Measurements from ENCODE around the gene SLC25A22. TPM values are rescaled to one million over a fixed set of nuclear protein-coding genes. Genes with fewer than 3 reads are reported as not detected.

Gene SLC25A22
- total RNA-seq, 1 experiment from 2014 or later: 32.7 TPM

DNA sequence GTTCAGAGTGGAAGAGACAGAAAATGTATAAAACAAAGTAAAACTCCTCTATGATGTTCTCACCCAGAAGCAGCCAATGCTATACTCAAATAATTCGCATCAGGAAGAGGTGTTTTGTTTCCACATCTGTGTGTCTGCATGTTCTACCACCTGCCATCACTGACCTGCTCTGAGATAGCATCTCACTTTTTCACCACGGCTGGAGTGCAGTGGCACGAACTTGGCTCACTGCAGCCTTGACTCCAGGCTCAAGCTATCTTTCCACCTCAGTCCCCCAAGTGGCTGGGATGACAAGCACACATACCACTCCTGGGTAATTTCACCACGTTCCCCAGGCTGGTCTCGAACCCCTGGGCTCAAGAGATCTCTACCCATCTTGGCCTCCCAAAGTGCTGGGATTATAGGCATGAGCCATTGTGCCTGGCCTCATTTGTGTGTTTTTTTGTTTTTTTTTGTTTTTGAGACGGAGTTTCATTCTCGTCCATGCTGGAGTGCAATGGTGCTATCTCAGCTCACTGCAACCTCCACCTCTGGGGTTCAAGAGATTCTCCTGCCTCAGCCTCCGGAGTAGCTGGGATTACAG lies 36.5 kb downstream of the SLC25A22 start:
- POLR2A ChIA-PET (ENCODE audit: unreplicated experiment): no interaction called here

GRCh38 chr11:760236-760635 lies 37.8 kb downstream of the SLC25A22 start:
- Histone ChIP-seq H4K20me1 (ENCODE audit: low read length) (no peaks in the 10 kb centered on the region), H3K36me3 (ENCODE audit: low read depth, low read length) (peaks cover 41% of the 10 kb centered on the region), H3K4me2 (ENCODE audit: low read length) (no peak overlapping the region), H3K79me2 (ENCODE audit: low read length) (peaks cover 24% of the 10 kb centered on the region), H3K27me3 (ENCODE audit: low read length) (no peaks in the 10 kb centered on the region), H3K27ac (ENCODE audit: low read length) (no peak overlapping the region), H3K4me1 (ENCODE audit: insufficient read depth, low read length) (peaks cover 14% of the 10 kb centered on the region), H3K4me3 (ENCODE audit: low read length) (no peak overlapping the region), H3F3A (ENCODE audit: low read length, unreplicated experiment) (peaks cover 9% of the 10 kb centered on the region), H2AFZ (ENCODE audit: low read length) (no peak overlapping the region), H3K9ac (ENCODE audit: low read length) (no peak overlapping the region), H3K9me3 (ENCODE audit: low read length) (no peaks in the 10 kb centered on the region), H3K9me2 (replicated peaks; ENCODE audit: low read length) (no peaks in the 10 kb centered on the region)
- BruUV-seq (replicated peaks): no TSS peak
- TF ChIP-seq, protein P1, sequence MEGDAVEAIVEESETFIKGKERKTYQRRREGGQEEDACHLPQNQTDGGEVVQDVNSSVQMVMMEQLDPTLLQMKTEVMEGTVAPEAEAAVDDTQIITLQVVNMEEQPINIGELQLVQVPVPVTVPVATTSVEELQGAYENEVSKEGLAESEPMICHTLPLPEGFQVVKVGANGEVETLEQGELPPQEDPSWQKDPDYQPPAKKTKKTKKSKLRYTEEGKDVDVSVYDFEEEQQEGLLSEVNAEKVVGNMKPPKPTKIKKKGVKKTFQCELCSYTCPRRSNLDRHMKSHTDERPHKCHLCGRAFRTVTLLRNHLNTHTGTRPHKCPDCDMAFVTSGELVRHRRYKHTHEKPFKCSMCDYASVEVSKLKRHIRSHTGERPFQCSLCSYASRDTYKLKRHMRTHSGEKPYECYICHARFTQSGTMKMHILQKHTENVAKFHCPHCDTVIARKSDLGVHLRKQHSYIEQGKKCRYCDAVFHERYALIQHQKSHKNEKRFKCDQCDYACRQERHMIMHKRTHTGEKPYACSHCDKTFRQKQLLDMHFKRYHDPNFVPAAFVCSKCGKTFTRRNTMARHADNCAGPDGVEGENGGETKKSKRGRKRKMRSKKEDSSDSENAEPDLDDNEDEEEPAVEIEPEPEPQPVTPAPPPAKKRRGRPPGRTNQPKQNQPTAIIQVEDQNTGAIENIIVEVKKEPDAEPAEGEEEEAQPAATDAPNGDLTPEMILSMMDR (conservative IDR thresholded peaks at IDR 0.05; ENCODE audit: low read depth, low read length): no peak
- TF ChIP-seq EZH2phosphoT487 (IDR thresholded peaks at IDR 0.05; ENCODE audit: borderline replicate concordance, low read length) (no peak), EZH2 (IDR thresholded peaks at IDR 0.05; ENCODE audit: low read length, unreplicated experiment) (no peak)
- intact Hi-C loops (cut with micrococcal nuclease): no loop called here
- DNase-seq (no peak), ATAC-seq (no peak)
- ChIA-PET POLR2A (ENCODE audit: unreplicated experiment) (no interaction called here), CTCF (no interaction called here)

More for the DNA sequence above, 36.5 kb downstream of the SLC25A22 start:
- DNase-seq (no peak), ATAC-seq (no peak)
- peak overlapping the region; percentile 91; the same call in 1 of the 2 replicates for H3K27ac ChIP-seq (ENCODE audit: low read length)
- no peak overlapping the region for H3K4me2 ChIP-seq (ENCODE audit: low read length)
- H3K79me2 ChIP-seq (ENCODE audit: low read length): peaks cover 11% of the 10 kb centered on the region
- H3K4me1 ChIP-seq (ENCODE audit: insufficient read depth, low read length): peaks cover 14% of the 10 kb centered on the region
- peaks cover 41% of the 10 kb centered on the region for H3K36me3 ChIP-seq (ENCODE audit: low read depth, low read length)
- H3F3A ChIP-seq (ENCODE audit: low read length, unreplicated experiment): peaks cover 9% of the 10 kb centered on the region
- no peaks in the 10 kb centered on the region for H4K20me1 ChIP-seq (ENCODE audit: low read length)
- H2AFZ ChIP-seq (ENCODE audit: low read length): no peak overlapping the region
- CTCF ChIA-PET: no interaction called here
- no peaks in the 10 kb centered on the region for H3K9me2 ChIP-seq (replicated peaks; ENCODE audit: low read length)
- BruUV-seq (replicated peaks): no TSS peak
- no peak for TF ChIP-seq EZH2 (IDR thresholded peaks at IDR 0.05; ENCODE audit: low read length, unreplicated experiment)
- TF ChIP-seq, protein P1 (conservative IDR thresholded peaks at IDR 0.05; ENCODE audit: low read depth, low read length): no peak
- no peak for TF ChIP-seq EZH2phosphoT487 (IDR thresholded peaks at IDR 0.05; ENCODE audit: borderline replicate concordance, low read length)
- H3K4me3 ChIP-seq (ENCODE audit: low read length): no peak overlapping the region
- H3K9me3 ChIP-seq (ENCODE audit: low read length): no peaks in the 10 kb centered on the region
- intact Hi-C loops (cut with micrococcal nuclease): loop anchor here (2.0 kb wide), 1 partner anchor 13 kb away; no protein-coding TSS in a partner anchor
- H3K27me3 ChIP-seq (ENCODE audit: low read length): no peaks in the 10 kb centered on the region
- H3K9ac ChIP-seq (ENCODE audit: low read length): no peak overlapping the region

DNA sequence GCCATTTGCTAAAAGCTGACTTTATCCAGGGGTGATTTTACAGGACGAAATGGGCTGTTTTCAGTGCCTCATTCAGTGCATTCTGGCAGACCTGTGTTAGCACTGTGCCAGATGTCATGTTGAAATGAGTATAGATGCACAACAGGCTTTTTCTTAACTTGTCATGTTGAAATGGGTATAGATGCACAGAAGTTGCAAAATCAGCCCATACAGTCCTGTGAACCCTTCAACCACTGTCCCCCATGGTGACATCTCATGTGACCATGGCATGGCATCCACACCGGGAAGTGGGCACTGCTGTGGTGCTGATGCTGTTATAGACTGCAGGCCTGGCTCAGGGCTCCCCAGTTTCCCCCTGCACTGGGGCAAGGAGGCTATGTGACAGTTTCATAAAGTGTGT lies 48.4 kb downstream of the SLC25A22 start:
- Histone ChIP-seq H3K4me2 (ENCODE audit: low read length) (peak overlapping the region; percentile 88), H3K27me3 (ENCODE audit: low read length) (no peaks in the 10 kb centered on the region), H4K20me1 (ENCODE audit: low read length) (peaks cover 22% of the 10 kb centered on the region), H3K9ac (ENCODE audit: low read length) (peak overlapping the region; percentile 97; the same call in 1 of the 2 replicates), H3F3A (ENCODE audit: low read length, unreplicated experiment) (no peaks in the 10 kb centered on the region), H3K9me2 (replicated peaks; ENCODE audit: low read length) (no peaks in the 10 kb centered on the region), H3K27ac (ENCODE audit: low read length) (no peak overlapping the region), H3K4me3 (ENCODE audit: low read length) (peak overlapping the region; percentile 97), H3K4me1 (ENCODE audit: insufficient read depth, low read length) (peaks cover 15% of the 10 kb centered on the region), H3K79me2 (ENCODE audit: low read length) (peaks cover 75% of the 10 kb centered on the region), H3K9me3 (ENCODE audit: low read length) (no peaks in the 10 kb centered on the region), H2AFZ (ENCODE audit: low read length) (no peak overlapping the region), H3K36me3 (ENCODE audit: low read depth, low read length) (no peaks in the 10 kb centered on the region; the same call in none of the 2 replicates)
- intact Hi-C loops (cut with micrococcal nuclease): loop anchor here (2.0 kb wide), 1 partner anchor 13 kb away; no protein-coding TSS in a partner anchor
- no TSS peak for BruUV-seq (replicated peaks)
- TF ChIP-seq, protein P1 (conservative IDR thresholded peaks at IDR 0.05; ENCODE audit: low read depth, low read length): no peak
- TF ChIP-seq EZH2 (IDR thresholded peaks at IDR 0.05; ENCODE audit: low read length, unreplicated experiment) (no peak), EZH2phosphoT487 (IDR thresholded peaks at IDR 0.05; ENCODE audit: borderline replicate concordance, low read length) (no peak)
- ChIA-PET CTCF (no interaction called here), POLR2A (ENCODE audit: unreplicated experiment) (no interaction called here)
- no peak for ATAC-seq
- no peak for DNase-seq

Data from PC-3 (cell line).